Erythroblast (primary cell): ENCODE results near the gene HOXB13.

ENCODE experiments used
- GATA1 ChIP-seq: IDR thresholded peaks from 2 replicates; pipeline ENCODE4 v1.6.1; 2011; ENCODE audit warnings: low read depth, mild to moderate bottlenecking, control low read depth, low read length, moderate library complexity
- POLR2A ChIP-seq: IDR thresholded peaks from 2 replicates; pipeline ENCODE4 v1.6.1; 2011; ENCODE audit warnings: mild to moderate bottlenecking, low read length

DNA sequence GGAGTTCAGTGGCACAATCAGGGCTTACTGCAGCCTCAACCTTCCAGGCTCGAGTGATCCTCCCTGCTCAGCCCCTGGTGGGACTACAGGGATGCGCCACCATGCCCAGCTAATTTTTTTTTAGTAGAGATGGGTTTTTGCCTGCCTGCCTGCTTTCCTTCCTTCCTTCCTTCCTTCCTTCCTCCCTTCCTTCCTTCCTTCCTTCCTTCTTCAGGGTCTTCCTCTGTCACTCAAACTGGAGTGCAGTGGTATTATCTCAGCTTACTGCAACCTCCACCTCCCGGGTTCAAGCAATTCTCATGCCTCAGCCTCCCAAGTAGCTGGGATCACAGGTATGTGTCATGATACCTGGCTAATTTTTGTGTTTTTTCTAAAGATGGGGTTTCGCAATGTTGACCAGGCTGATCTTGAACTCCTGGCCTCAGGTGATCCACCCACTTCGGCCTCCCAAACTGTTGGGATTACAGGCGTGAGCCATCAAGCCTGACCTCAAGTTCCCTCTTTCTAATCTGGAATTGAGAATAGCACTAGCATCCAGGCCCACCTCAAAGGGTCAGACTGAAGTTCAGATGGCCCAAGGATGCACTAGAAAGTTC lies 51.5 kb downstream of the HOXB13 start:
- TF ChIP-seq POLR2A: no peak
- no peak for TF ChIP-seq GATA1
